Stimulated activated CD4-positive, alpha-beta T cell treated with anti-CD3 and anti-CD28 coated beads, TNF-alpha, amount 100 ng/mL, for 4 hours (primary cell): Measurements from ENCODE around the gene XPNPEP2.

Source experiments
- DNase-seq, 3 experiments: peaks; one replicate each; pipeline ENCODE4 v3.0.0-alpha.2; 2020; ENCODE audit warnings: low read depth in 3 of 3

The XPNPEP2 gene

GRCh38 chrX:129738466-129739308 lies at the start of gene XPNPEP2:
TSS of gene XPNPEP2 (plus strand) at chrX:129738979. CDS start at chrX:129739214, 235 bp downstream.
- DNase-seq: no peak

- DNase-seq: no peak
These were observed 49.0 kb upstream of the XPNPEP2 start for GRCh38 chrX:129689796-129690195.

GRCh38 chrX:129690435-129690834 lies 48.3 kb upstream of the XPNPEP2 start:
- no peak for DNase-seq

GRCh38 chrX:129693354-129693753 lies 45.4 kb upstream of the XPNPEP2 start:
- DNase-seq: no peak

- no peak for DNase-seq
These were observed 44.0 kb upstream of the XPNPEP2 start for GRCh38 chrX:129694805-129695204.

- DNase-seq: no peak
These were observed 43.2 kb upstream of the XPNPEP2 start for GRCh38 chrX:129695535-129695934.

GRCh38 chrX:129695937-129696336 lies 42.8 kb upstream of the XPNPEP2 start:
- no peak for DNase-seq

- no peak for DNase-seq
These were observed 42.2 kb upstream of the XPNPEP2 start for GRCh38 chrX:129696463-129697155.

GRCh38 chrX:129697204-129697829 lies 41.5 kb upstream of the XPNPEP2 start:
- no peak for DNase-seq

GRCh38 chrX:129698150-129698549 lies 40.6 kb upstream of the XPNPEP2 start:
- no peak for DNase-seq

GRCh38 chrX:129700536-129700935 lies 38.2 kb upstream of the XPNPEP2 start:
- DNase-seq: no peak

- no peak for DNase-seq
These were observed 37.1 kb upstream of the XPNPEP2 start for GRCh38 chrX:129701624-129702069.

- DNase-seq: no peak
These were observed 34.3 kb upstream of the XPNPEP2 start for GRCh38 chrX:129704491-129704890.

- DNase-seq: no peak
These were observed 33.3 kb upstream of the XPNPEP2 start for GRCh38 chrX:129705377-129705925.

GRCh38 chrX:129705988-129706387 lies 32.8 kb upstream of the XPNPEP2 start:
- no peak for DNase-seq

- DNase-seq: no peak
These were observed 32.2 kb upstream of the XPNPEP2 start for GRCh38 chrX:129706400-129707072.

GRCh38 chrX:129714581-129714980 lies 24.2 kb upstream of the XPNPEP2 start:
- no peak for DNase-seq

- no peak for DNase-seq
These were observed 22.3 kb upstream of the XPNPEP2 start for GRCh38 chrX:129716507-129716906.

GRCh38 chrX:129717892-129718291 lies 20.9 kb upstream of the XPNPEP2 start:
- no peak for DNase-seq

- DNase-seq: no peak
These were observed 20.1 kb upstream of the XPNPEP2 start for GRCh38 chrX:129718676-129719075.

GRCh38 chrX:129719268-129719667 lies 19.5 kb upstream of the XPNPEP2 start:
- no peak for DNase-seq
